PC-3 (cell line): ENCODE data around the gene RAB1A.

Source experiments
- CTCF ChIP-seq: fragments of 300-600 bp; sonication (generic); conservative IDR thresholded peaks from 2 replicates; pipeline ENCODE4 v1.5.1; 2017; ENCODE audit warnings: antibody characterized with exemption, low read depth, mild to moderate bottlenecking, low read length
- EZH2 ChIP-seq: fragments of 300-600 bp; sonication (generic); IDR thresholded peaks from one replicate; pipeline ENCODE4 v1.6.1; 2017; ENCODE audit warnings: antibody characterized with exemption, mild to moderate bottlenecking, low read length; ENCODE audit not compliant: unreplicated experiment

GRCh38 chr2:65043001-65043400, 86.9 kb downstream of the RAB1A start:
- no peak for TF ChIP-seq CTCF
- no peak for TF ChIP-seq EZH2
